ENCODE data around the gene CALR3.
"Not testable (repeated sequence)": the region's sequence is repeated elsewhere in the genome, so short reads cannot be mapped to it uniquely, and the experiment has no call there.

- TF ChIP-seq POLR2AphosphoS5 (IDR thresholded peaks at IDR 0.05); TAF1 (IDR thresholded peaks at IDR 0.05; ENCODE audit: low read depth); CTCF (IDR thresholded peaks at IDR 0.05; ENCODE audit: poor library complexity, severe bottlenecking): not testable (repeated sequence)
These were observed 16.6 kb upstream of the CALR3 start for GRCh38 chr19:16512611-16513010.

Measured in neural cell (in vitro differentiated cells).